Mesendoderm (in vitro differentiated cells): ENCODE results near the gene ZNF587.
"Not testable (repeated sequence)": the region's sequence is repeated elsewhere in the genome, so short reads cannot be mapped to it uniquely, and the experiment has no call there.

Source experiments
- DNase-seq: peaks from one replicate; pipeline ENCODE4 v3.0.0; 2013
- H2AK5ac ChIP-seq: 2 replicates; pipeline ENCODE4 v1.6.1; 2013; ENCODE audit warnings: low read length, inconsistent platforms
- H2BK120ac ChIP-seq: 2 replicates; pipeline ENCODE4 v1.6.1; 2013; ENCODE audit warnings: low read depth, mild to moderate bottlenecking, low read length, moderate library complexity, mixed read lengths
- H2BK15ac ChIP-seq: replicated peaks from 2 replicates; pipeline ENCODE4 v1.6.1; 2013; ENCODE audit warnings: low read depth, mild to moderate bottlenecking, moderate library complexity
- H2BK5ac ChIP-seq: 2 replicates; pipeline ENCODE4 v1.6.1; 2013; ENCODE audit warnings: low read length, inconsistent platforms
- H3K18ac ChIP-seq: 2 replicates; pipeline ENCODE4 v1.6.1; 2013; ENCODE audit warnings: mild to moderate bottlenecking, low read length, mixed read lengths
- H3K23ac ChIP-seq: one replicate; pipeline ENCODE4 v1.6.1; 2013; ENCODE audit warnings: low read length
- H3K27ac ChIP-seq: 2 replicates; pipeline ENCODE4 v1.5.1; 2013; ENCODE audit warnings: low read depth, mild to moderate bottlenecking, inconsistent platforms, low read length, moderate library complexity
- H3K27me3 ChIP-seq: 2 replicates; pipeline ENCODE4 v1.6.1; 2013; ENCODE audit warnings: low read length, control low read depth, mild to moderate bottlenecking, inconsistent platforms; ENCODE audit not compliant: insufficient read depth, poor library complexity
- H3K36me3 ChIP-seq: 2 replicates; pipeline ENCODE4 v1.6.1; 2013; ENCODE audit warnings: low read length, inconsistent platforms; ENCODE audit not compliant: control insufficient read depth, insufficient read depth
- H3K4ac ChIP-seq: one replicate; pipeline ENCODE4 v1.6.1; 2013; ENCODE audit warnings: low read depth, mild to moderate bottlenecking, low read length, moderate library complexity
- H3K4me1 ChIP-seq: 2 replicates; pipeline ENCODE4 v1.6.1; 2013; ENCODE audit warnings: low read depth, low read length, inconsistent platforms; ENCODE audit not compliant: control insufficient read depth
- H3K4me2 ChIP-seq: 2 replicates; pipeline ENCODE4 v1.6.1; 2013; ENCODE audit warnings: low read length
- H3K4me3 ChIP-seq: 2 replicates; pipeline ENCODE4 v1.5.1; 2013; ENCODE audit warnings: mild to moderate bottlenecking, low read length
- H3K56ac ChIP-seq: one replicate; pipeline ENCODE4 v1.6.1; 2013; ENCODE audit warnings: low read length
- H3K79me1 ChIP-seq: 2 replicates; pipeline ENCODE4 v1.6.1; 2013; ENCODE audit warnings: low read length, inconsistent platforms
- H3K79me2 ChIP-seq: 2 replicates; pipeline ENCODE4 v1.6.1; 2013; ENCODE audit warnings: mild to moderate bottlenecking, low read length; ENCODE audit not compliant: control insufficient read depth, insufficient read depth
- H3K9ac ChIP-seq: 2 replicates; pipeline ENCODE4 v1.6.1; 2013; ENCODE audit warnings: low read length, inconsistent platforms
- H4K5ac ChIP-seq: one replicate; pipeline ENCODE4 v1.6.1; 2013; ENCODE audit warnings: low read length
- H4K8ac ChIP-seq: one replicate; pipeline ENCODE4 v1.6.1; 2013; ENCODE audit warnings: low read depth, mild to moderate bottlenecking, control low read depth, low read length, moderate library complexity
- WGBS: extraction: QIAGEN DNeasy Blood & Tissue Kit; methylation state at CpG from one replicate; pipeline ENCODE4 v1.1.7; 2013; ENCODE audit warnings: low lambda C conversion rate, missing lambda C conversion rate; ENCODE audit not compliant: insufficient coverage; ENCODE audit errors: extremely low coverage; 5-methylcytosine and 5-hydroxymethylcytosine counted together

ZNF587 gene

DNA sequence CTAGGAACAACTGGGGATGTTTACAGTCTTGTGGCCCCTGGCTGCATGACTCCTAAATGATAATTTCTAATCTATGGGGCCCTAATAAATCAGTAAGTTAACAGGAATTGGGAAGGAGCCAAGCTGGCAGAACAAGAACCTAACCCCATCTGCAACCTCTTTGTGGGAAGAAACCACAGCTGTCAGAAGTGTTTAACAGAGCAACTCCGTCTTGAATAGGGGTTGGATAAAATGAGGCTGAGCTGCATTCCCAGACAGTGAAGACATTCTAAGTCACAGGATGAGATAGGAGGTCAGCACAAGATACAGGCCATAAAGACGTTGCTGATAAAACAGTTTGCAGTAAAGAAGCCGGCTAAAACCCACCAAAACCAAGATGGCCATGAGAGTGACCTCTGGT, 41.0 kb downstream of the ZNF587 start:
- no CpG with 5 or more reads among the region's 3 CpGs for WGBS
- not testable (repeated sequence) for H2BK120ac ChIP-seq, H3K4me1 ChIP-seq, H3K56ac ChIP-seq, H2AK5ac ChIP-seq, H3K27ac ChIP-seq, H3K4ac ChIP-seq, H3K4me2 ChIP-seq, H3K27me3 ChIP-seq, H3K79me1 ChIP-seq, H4K5ac ChIP-seq, H3K9ac ChIP-seq, H2BK15ac ChIP-seq, H2BK5ac ChIP-seq, H3K4me3 ChIP-seq, H3K23ac ChIP-seq, H3K18ac ChIP-seq, H4K8ac ChIP-seq, H3K36me3 ChIP-seq
- peaks cover 25% of the 10 kb centered on the region for H3K79me2 ChIP-seq
- DNase-seq = peak; percentile 74

- Histone ChIP-seq H2BK15ac (no peak overlapping the region), H3K27ac (no peak overlapping the region), H2BK5ac (no peak overlapping the region), H3K36me3 (no peaks in the 10 kb centered on the region), H2BK120ac (no peak overlapping the region), H3K18ac (no peak overlapping the region), H3K9ac (no peak overlapping the region), H3K4me2 (no peak overlapping the region), H3K4me1 (no peaks in the 10 kb centered on the region), H3K27me3 (no peaks in the 10 kb centered on the region), H3K4ac (no peak overlapping the region), H3K79me1 (no peaks in the 10 kb centered on the region), H2AK5ac (no peak overlapping the region), H4K8ac (no peak overlapping the region), H3K23ac (no peak overlapping the region), H3K79me2 (no peaks in the 10 kb centered on the region), H4K5ac (no peak overlapping the region), H3K56ac (no peak overlapping the region), H3K4me3 (no peak overlapping the region)
- no peak for DNase-seq
- no CpG with 5 or more reads among the region's 5 CpGs for WGBS
Measured at GRCh38 chr19:57900311-57900710, 50.7 kb downstream of the ZNF587 start.

- H3K4me2 ChIP-seq = no peak overlapping the region
- DNase-seq = no peak
- no CpG with 5 or more reads among the region's 7 CpGs for WGBS
- peaks cover 2% of the 10 kb centered on the region for H3K36me3 ChIP-seq
- H3K79me1 ChIP-seq = no peaks in the 10 kb centered on the region
- H3K79me2 ChIP-seq = no peaks in the 10 kb centered on the region
- H4K5ac ChIP-seq = no peak overlapping the region
- no peak overlapping the region for H3K56ac ChIP-seq
- H3K23ac ChIP-seq = no peak overlapping the region
- no peak overlapping the region for H2BK120ac ChIP-seq
- H3K27ac ChIP-seq = no peak overlapping the region
- no peak overlapping the region for H2AK5ac ChIP-seq
- no peak overlapping the region for H3K9ac ChIP-seq
- no peaks in the 10 kb centered on the region for H3K4me1 ChIP-seq
- H3K18ac ChIP-seq = no peak overlapping the region
- no peak overlapping the region for H3K4me3 ChIP-seq
- H3K27me3 ChIP-seq = no peaks in the 10 kb centered on the region
- H4K8ac ChIP-seq = no peak overlapping the region
- no peak overlapping the region for H2BK15ac ChIP-seq
- H3K4ac ChIP-seq = no peak overlapping the region
- H2BK5ac ChIP-seq = no peak overlapping the region
Measured at GRCh38 chr19:57903618-57904184, 54.0 kb downstream of the ZNF587 start.

DNA sequence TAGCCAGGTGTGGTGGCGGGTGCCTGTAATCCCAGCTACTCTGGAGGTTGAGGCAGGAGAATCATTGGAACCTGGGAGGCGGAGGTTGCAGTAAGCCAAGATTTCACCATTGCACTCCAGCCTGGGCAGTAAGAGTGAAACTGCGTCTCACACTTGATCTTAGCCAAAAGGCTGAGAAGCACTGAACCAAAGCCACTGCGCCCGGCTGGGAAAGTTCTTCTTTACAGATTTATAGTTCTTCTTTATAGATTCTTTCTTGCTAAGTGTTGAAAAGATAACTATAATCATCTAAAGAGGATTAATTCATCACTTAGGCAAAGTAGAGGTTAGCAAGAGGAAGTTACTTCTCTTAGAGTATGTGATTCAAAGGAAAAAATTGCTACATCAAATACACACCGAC, 55.6 kb downstream of the ZNF587 start:
- no peak for DNase-seq
- Histone ChIP-seq H3K9ac (no peak overlapping the region), H3K56ac (no peak overlapping the region), H3K4me1 (no peaks in the 10 kb centered on the region), H2BK120ac (no peak overlapping the region), H3K4ac (no peak overlapping the region), H3K79me1 (no peaks in the 10 kb centered on the region), H4K5ac (no peak overlapping the region), H3K36me3 (peaks cover 2% of the 10 kb centered on the region), H2AK5ac (no peak overlapping the region), H3K27ac (no peak overlapping the region), H3K4me2 (no peak overlapping the region), H3K23ac (no peak overlapping the region), H2BK5ac (no peak overlapping the region), H4K8ac (no peak overlapping the region), H3K4me3 (no peak overlapping the region), H3K18ac (no peak overlapping the region), H3K79me2 (no peaks in the 10 kb centered on the region), H2BK15ac (no peak overlapping the region), H3K27me3 (no peaks in the 10 kb centered on the region)
- WGBS = no CpG with 5 or more reads among the region's 6 CpGs

GRCh38 chr19:57907394-57907793, 57.7 kb downstream of the ZNF587 start:
- no peak overlapping the region for H2BK15ac ChIP-seq
- no peak overlapping the region for H2BK5ac ChIP-seq
- DNase-seq = no peak
- H3K9ac ChIP-seq = no peak overlapping the region
- H3K4me3 ChIP-seq = no peak overlapping the region
- no peak overlapping the region for H3K56ac ChIP-seq
- H4K5ac ChIP-seq = no peak overlapping the region
- no CpG with 5 or more reads among the region's 3 CpGs for WGBS
- no peaks in the 10 kb centered on the region for H3K4me1 ChIP-seq
- no peak overlapping the region for H3K4ac ChIP-seq
- no peak overlapping the region for H3K27ac ChIP-seq
- H3K79me2 ChIP-seq = no peaks in the 10 kb centered on the region
- H4K8ac ChIP-seq = no peak overlapping the region
- H3K79me1 ChIP-seq = peaks cover 2% of the 10 kb centered on the region
- H3K36me3 ChIP-seq = peaks cover 2% of the 10 kb centered on the region
- no peak overlapping the region for H2BK120ac ChIP-seq
- no peak overlapping the region for H3K4me2 ChIP-seq
- no peak overlapping the region for H3K23ac ChIP-seq
- H3K27me3 ChIP-seq = no peaks in the 10 kb centered on the region
- H2AK5ac ChIP-seq = no peak overlapping the region
- no peak overlapping the region for H3K18ac ChIP-seq

DNA sequence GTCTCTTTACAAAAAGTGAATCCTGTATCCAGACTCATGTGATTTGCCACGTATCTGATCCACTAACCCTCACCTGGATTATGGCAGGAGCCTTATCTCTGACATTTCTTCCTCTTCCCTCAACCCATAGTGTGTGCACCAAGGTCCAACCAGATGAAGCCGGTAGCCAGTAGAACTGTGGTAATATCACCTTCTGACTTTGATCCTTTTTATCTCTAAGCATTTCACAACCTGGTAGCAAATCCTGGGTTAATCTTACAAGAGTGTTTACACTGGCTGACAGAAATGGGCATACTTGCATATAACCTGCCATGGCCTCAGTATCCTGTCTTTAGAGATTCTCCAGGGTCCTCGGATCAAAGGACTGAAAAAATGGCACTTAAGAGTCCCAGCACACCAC, 64.9 kb downstream of the ZNF587 start:
- Histone ChIP-seq H2AK5ac (no peak overlapping the region), H2BK15ac (no peak overlapping the region), H4K8ac (no peak overlapping the region), H3K79me2 (peaks cover 15% of the 10 kb centered on the region), H3K79me1 (peaks cover 12% of the 10 kb centered on the region), H3K4me2 (no peak overlapping the region), H3K23ac (no peak overlapping the region), H3K4me3 (no peak overlapping the region), H3K36me3 (no peaks in the 10 kb centered on the region), H3K56ac (no peak overlapping the region), H3K4me1 (no peaks in the 10 kb centered on the region), H3K4ac (no peak overlapping the region), H4K5ac (no peak overlapping the region), H3K18ac (no peak overlapping the region), H2BK5ac (no peak overlapping the region), H3K9ac (no peak overlapping the region), H3K27me3 (no peaks in the 10 kb centered on the region), H3K27ac (no peak overlapping the region), H2BK120ac (no peak overlapping the region)
- no CpG with 5 or more reads among the region's 3 CpGs for WGBS
- no peak for DNase-seq
